GM11168 (cell line): ENCODE data around the gene RXRG.
"Not testable (repeated sequence)": the region's sequence is repeated elsewhere in the genome, so short reads cannot be mapped to it uniquely, and the experiment has no call there.

Experiments
- in situ Hi-C: fragments of 300-500 bp; cut with MboI; formaldehyde crosslinking; loops from one replicate; pipeline ENCODE4 v1.12.0; 2022; ENCODE audit warnings: low sequenced_read_pairs; ENCODE audit not compliant: unreplicated experiment

Gene RXRG

DNA sequence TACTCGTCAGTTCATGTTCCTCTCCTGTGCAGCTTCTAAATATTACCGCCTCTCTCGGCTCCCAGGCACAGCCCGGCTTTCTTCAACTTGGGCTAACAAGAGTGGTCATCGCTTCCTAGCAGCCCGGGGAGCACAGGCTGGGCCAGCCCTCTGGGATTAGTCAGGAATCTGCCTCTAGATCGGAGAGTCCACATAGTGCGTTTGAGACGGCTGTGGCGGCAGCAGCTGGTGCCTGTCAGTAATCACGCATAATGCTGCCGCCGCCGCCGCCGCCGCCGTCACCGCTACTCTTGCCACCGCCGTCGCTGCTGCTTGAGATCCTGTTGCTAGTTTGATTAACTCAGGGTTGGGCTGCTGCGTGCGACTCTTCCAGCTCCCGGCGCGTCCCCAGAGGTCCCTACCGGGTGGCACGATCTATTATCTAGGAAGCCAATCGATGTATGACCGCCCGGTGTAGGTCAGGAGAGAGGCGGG, at the start of gene RXRG:
TSS of gene RXRG (minus strand) at position 230 of the 474 bp plus-strand sequence. CDS start 233 bp downstream, outside the sequence.
- in situ Hi-C loops, result no loop called here

DNA sequence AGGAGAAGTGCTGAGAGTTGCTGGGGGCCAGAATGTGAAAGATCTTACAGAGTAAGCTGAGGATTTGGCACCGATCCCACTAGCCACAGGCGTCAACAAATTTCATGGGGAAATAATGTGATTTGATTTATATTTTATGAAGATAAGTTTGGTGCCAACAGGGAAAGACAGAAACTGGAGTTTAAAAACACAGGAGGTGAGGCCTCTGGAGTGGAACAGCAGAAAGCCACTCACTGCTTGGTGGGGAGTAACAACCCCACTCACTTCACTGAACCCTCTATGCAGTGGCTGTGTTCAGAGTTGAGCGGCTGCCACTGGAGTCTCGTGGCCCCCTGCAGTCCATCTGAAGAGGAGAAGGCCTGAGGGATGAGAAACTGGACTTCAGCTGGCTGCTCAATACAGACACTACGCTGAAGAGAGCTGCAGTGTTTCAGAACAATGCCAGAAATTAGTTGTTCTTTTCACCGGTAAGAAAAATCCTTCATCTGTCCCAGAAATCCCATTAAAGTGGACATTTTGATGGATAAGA, 48.0 kb upstream of the RXRG start:
- in situ Hi-C loops, result no loop called here

DNA sequence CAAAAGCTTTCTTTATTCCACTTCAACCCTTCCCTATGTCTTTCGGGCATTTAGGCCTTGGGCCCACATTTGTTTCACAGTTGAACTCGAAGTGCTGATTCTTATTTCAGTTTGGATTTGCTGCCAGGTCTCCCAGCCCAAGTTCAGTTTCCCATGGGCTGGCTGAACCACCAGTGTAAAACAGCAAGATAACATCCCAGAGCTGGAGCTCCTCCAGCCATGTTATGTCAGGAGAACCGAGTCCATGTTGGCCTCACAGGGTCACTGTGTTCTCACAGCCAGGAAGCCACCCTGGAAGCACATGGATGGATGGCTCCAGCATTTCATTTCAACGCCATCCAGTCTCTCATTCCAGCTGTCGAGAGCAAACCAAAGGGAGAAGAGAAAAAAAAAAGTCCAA, 45.2 kb upstream of the RXRG start:
- in situ Hi-C loops, result no loop called here

DNA sequence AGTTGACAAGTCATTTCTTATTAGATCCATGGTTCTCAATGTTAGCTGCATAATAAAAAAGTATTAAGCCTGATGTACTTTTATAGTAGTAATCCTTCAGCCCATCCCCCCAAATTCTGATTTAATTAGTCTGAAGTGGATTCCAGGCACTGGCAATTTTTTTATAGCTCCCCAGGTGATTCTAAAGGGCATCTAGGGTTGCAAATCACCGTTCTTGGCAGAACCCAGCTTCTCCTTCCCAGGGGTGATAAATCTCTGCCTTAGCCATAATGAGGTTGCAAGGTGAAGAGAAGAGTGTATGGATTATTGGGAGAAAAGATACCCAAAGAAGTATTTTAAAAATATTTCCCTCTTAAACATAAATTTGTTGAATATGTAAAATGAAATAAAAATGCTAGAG, 43.0 kb upstream of the RXRG start:
- in situ Hi-C loops, result no loop called here

DNA sequence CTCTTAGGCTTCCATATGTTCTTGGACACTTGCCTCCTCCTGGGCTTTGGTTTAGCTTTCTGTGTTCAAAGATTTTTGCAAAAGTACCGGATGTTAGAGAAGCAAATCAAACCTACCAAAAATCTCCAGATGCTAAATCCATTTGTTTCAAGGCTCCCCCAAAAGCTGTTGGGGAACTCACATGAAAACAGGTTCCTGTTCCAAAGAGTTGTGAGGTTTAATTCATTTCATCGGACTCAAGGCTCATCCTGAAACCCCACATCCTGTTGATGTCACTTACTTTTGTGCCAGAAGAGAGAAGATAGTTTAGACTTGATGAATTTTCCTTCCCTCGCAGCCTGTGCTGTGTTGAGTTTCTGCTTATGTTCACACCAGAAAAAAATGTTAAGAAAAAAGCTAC, 41.7 kb upstream of the RXRG start:
- in situ Hi-C loops, result no loop called here

DNA sequence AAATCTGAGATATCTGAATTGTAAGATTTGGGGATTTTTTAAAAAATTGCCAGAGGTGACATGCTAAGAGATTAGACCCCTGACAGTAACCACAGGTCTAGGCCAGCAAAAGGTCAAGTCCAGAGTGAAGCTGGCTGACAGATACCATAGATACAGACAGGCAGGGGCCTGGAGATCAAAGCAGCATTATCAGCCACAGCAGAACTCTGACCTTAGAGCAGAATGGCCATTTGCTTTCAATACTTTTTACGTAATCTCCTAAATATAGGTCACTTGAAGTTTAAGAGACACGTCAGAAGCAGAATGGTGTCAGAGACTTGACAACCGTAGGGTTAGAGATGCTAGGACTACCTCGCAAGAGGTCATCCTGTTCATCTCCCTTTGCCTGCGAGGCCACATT, 40.8 kb upstream of the RXRG start:
- in situ Hi-C loops, result no loop called here

DNA sequence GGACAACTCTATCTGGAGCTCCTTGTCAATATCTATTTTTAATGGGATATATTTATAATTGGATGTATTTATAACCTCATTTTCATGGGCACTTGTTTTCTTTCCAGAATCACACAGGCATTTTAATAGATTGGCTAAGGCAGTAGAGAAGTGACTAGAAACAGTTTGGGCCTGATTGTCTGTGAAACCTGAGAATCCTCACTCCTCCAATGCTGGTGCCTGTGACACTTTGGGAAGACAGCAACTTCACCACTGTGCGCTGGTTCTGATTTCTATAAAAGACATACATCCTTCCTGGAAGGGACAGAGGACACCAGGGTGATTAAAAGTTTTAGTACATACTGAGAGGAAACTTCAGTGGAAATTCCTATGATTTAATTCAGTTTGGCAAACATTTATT, 39.6 kb upstream of the RXRG start:
- in situ Hi-C loops, result no loop called here

DNA sequence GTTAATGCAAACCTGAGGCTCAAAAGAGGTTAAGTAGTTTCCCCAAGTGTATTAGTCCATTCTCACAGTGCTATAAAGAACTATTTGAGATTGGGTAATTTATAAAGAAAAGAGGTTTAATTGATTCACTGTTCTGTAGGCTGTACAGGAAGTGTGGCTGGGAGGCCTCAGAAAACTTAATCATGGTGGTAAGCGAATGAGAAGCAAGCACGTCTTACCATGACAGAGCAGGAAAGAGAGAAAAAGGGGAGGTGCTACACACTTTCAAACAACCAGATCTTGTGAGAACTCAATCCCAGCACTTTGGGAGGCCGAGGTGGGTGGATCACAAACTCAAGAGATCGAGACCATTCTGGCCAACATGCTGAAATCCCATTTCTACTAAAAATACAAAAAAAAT, 38.5 kb upstream of the RXRG start:
- in situ Hi-C loops, result no loop called here

DNA sequence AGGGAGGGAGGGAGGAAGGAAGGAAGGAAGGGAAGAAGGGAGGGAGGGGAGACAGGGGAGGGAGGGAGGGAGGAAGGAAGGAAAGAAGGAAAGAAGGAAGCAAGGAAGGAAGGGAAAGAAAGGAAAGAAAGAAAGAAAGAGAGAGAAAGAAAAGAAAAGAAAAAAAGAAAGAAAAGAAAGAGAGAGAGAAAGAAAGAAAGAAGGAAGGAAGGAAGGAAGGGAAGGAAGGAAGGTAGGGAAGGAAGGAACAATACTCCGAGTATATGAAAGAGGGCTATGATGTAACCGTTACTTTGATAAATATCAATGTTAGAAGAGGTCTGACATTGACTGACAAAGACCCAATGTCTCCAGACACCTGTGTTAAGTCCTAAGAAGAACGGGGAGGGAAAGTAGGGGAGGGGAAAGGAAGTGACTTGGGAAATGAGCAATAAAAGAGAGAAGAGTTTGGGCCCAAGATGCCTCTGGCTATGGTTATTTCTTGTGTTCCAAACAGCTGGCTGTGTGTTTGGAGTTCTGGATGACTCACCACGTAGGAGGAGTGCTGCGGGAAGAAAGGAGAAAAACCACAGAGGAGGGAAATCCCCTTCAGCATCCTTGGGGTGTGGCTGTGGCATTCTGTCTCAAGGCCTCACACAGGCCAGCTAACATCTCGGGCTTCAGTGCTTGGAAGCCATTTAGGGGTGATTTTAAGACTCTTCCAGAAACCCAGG, 37.0 kb upstream of the RXRG start:
- in situ Hi-C loops, result no loop called here

DNA sequence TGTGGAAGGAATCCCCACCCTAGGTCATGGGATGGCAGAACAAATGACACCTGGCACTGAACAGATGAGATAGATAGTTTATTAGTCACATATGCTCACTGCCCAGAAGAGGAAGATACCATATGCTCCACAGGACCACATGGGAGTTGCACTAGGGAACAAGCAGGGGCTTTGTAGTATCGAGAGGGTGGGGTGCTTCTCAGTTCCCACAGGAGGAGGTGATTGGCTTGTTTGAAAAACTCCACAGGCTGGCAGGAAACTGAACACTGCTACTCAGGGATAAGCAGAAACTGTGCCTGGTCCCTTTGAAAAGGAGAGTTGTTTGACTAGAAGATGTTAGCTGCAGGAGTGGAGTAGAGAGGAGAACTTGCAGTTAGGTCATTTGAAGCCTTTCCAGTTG, 31.9 kb upstream of the RXRG start:
- in situ Hi-C loops, result no loop called here

DNA sequence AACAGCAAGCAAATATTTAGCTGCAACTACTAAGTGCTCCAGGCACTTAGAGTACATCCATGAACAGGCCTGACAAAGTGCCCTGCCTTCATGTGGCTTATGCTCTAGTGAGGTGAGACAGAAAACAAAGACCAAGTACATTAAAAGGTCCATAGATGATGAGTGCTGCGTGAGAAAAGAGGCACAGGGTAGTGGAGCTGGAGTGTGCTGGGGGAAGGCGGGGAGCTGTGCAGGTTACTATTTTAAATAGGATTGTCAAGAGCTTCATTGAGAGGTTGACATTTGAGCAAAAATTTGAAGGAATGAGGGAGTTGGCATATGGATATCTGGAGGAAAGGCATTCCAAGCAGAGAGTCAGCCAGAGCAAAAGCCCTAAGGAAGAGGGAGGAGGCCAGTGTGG, 29.3 kb upstream of the RXRG start:
- in situ Hi-C loops, result no loop called here

DNA sequence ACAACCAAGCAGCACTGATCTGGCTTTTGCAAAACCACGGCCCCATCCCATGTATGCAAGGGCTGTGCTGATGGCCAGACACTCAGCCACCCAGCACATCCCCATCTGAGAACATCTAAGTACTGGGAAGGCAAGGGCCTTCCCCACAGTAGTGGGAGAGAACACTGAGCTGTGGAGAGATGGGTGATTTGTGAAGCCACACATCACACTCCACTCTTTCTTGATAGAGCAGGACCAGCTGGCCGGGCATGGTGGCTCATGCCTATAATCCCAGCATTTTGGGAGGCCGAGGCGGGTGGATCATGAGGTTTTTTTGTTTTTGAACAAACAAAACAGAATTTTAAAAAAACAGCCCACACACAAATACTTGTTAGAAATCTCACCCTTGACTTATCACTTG, 28.2 kb upstream of the RXRG start:
- in situ Hi-C loops, result no loop called here

DNA sequence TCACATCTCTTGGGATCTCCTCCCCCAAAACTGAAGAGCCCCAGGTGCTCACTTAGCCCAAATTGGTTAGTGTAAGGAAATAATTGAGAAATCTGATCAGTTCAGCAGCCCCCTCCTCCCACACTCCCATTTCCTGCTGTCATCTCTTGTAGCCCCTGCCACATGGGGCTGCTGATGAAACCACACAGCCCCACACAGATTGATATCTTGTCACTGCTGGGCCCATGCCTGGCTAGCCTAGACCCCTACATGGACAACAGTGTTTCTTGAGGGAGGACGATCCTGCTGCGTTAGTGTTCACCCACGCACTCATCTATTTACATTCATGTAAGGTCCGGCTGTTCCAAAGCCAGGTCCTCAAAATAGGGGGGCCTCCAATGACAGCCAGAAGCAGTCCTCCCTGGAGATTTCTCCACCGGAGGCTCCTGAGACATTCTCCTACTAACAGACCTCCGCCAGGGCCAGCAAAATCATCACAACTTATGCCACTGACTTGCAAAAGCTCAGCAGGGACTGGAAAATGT, 23.9 kb upstream of the RXRG start:
- in situ Hi-C loops, result no loop called here

DNA sequence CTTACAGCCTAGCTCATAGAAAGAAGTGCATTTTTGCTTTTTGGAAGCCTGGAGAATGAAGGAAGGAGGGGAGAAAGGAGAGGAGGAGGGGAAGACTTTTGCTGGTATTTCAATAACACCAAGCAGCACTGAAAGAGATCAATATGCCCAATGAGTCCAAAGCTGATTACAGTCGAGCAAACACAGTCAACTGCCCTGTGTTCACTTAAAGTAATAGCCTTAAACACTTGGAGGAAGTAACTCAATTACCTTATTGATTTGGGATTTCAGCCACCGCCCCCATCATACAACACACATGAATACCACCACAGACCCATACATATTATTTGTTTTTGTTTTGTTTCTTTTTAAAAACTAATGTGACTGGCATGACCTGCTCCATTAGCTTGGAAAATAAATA, 23.3 kb upstream of the RXRG start:
- in situ Hi-C loops, result no loop called here

DNA sequence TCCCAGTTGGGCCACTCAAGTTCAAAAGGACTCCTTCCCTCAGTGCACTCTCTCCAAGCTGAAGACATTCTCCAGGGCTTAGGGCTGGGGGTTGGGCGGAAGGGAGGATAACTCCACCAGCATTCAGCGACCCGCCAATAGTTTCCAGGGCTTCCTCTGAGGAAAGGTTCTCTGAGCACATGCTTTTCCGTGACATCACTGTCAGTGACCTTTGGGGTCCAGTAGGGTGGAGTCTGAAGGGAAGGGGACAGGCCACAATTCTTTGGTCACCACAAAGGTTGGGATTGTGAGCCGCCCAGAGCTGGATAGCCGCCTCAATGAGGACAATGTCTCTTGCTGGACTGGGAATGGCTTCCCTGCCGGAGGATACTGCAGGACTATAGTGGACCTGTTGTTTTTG, 22.8 kb upstream of the RXRG start:
- in situ Hi-C loops, result no loop called here

DNA sequence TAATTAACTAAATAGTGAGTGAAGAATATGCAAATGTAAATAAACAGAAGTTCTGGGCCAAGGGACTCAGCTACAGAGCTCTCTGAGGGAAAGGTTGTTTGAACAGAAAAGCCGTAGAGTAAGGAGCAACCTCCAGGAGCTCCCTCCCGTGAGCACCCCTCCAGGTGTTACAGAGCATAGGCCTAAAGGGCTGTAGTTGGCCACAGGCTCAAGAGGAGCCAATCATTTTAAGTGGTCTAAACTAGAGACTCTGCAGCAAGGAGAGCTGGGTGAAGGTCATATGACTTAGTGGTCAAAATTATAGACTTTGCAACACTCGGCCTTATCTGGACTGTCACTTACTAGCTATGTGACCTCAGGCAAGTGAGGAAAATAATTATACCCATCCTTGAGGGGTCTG, 19.1 kb upstream of the RXRG start:
- in situ Hi-C loops, result no loop called here

DNA sequence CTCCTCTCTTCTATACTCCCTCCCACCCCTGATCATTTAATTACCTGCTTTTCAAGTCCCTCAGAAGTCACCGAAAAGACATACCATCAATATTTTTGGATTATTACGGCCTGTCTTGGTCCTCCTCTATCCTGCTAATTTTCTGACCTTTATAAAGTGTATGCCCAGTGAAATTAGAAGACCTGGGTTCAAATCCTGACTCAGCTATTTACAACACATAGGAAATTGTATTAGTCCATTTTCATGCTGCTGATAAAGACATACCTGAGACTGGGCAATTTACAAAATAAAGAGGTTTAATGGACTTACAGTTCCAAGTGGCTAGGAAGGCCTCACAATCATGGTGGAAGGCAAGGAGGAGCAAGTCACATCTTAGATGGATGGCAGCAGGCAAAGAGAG, 14.8 kb upstream of the RXRG start:
- in situ Hi-C loops, result not testable (repeated sequence)

DNA sequence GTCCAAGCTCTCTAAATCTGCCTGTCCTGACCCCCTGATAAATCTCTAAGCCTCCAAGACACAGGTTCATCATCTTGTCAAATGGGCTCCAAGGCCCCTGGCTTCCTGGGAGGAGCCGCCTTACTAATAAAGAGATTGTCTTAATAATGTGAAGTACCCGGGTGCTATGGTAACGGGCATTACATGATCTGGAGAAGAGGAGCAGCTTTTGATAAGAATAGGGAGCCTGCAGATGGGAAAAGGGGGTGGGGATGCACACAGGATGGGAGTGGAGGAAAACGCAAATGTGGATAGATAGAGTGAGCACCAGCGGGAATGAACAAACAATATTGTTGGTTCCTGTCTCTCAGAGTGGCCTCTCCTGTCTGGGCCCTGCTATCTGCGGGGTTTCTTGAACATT, 11.9 kb upstream of the RXRG start:
- in situ Hi-C loops, result no loop called here

DNA sequence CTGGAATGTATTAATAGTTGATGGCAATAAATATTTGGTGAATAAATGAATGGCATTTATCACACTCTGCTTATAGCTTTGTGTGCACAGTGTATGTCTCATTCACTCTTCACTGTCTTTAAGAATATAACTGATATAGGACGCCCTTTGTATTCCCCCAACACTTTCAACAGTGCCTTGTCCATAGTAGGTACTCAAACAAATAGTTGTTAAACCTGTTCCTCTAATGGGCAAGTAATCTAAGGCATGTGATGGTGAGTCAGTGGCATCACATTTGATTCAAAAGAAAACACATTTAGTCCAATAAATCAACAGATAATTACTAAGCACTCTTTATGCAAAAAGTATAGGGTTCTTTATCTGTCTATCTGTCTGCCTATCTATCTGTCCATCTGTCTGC, 11.2 kb upstream of the RXRG start:
- in situ Hi-C loops, result no loop called here

DNA sequence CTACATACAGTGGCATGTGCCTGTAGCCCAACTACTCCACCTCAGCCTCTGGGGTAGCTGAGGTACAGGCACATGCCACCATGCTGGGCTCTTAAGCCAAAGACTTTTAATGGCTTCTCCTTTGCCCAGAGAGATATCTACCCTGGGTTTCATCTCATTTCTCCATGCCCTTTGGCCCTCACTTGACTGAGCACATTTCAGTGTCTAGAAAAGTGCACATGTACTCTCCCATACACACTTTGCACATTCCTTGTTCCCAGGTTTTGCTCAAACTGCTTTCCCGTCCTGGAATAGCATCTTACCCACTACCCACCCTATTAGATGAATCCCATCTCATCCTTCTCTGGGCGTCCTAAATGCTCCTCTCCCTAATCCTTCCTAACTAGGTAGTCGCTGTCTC, 10.2 kb upstream of the RXRG start:
- in situ Hi-C loops, result no loop called here

DNA sequence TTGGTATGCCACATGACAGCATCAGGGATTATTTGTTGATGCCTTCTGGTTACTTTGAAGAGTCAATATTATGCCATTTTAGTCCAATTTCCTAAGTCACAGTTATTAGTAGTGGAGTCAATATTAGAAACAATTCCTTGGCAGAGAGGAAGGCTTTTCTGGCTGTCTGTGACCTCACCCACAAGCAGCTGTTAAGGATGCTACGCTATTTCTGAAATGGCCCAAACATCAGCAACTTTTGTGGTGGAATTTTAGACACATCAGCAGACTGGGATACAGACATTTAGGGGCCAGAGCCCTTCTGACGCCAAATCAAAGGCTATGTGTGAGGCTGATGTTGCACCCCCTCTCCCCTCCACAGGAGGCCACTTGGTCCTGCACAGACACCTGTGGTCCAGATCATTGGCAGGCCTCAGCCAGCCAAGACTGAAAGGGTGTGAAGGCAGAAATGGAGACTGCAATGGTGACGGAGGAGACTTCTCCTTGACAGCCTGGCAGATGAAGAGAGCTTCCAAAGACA, 9.2 kb upstream of the RXRG start:
- in situ Hi-C loops, result no loop called here
